ENCODE results near the gene PDLIM3.
"Not testable (repeated sequence)": the region's sequence is repeated elsewhere in the genome, so short reads cannot be mapped to it uniquely, and the experiment has no call there.

The PDLIM3 gene

GRCh38 chr4:185520119-185520518 is 15.2 kb downstream of the PDLIM3 start:
- DNase-seq (ENCODE audit: insufficient read length, low spot score), result no peak
- no peak for TF ChIP-seq POLR2A (IDR thresholded peaks at IDR 0.05; ENCODE audit: low read depth, low read length)
- FAIRE-seq, result no peak

- no peak for FAIRE-seq
- no peak for TF ChIP-seq POLR2A (IDR thresholded peaks at IDR 0.05; ENCODE audit: low read depth, low read length)
- no peak for DNase-seq (ENCODE audit: insufficient read length, low spot score)
Observed at GRCh38 chr4:185518494-185518893, 16.8 kb downstream of the PDLIM3 start.

- no peak for TF ChIP-seq POLR2A (IDR thresholded peaks at IDR 0.05; ENCODE audit: low read depth, low read length)
- no peak for DNase-seq (ENCODE audit: insufficient read length, low spot score)
- FAIRE-seq, result no peak
Observed at GRCh38 chr4:185518069-185518468, 17.2 kb downstream of the PDLIM3 start.

DNA sequence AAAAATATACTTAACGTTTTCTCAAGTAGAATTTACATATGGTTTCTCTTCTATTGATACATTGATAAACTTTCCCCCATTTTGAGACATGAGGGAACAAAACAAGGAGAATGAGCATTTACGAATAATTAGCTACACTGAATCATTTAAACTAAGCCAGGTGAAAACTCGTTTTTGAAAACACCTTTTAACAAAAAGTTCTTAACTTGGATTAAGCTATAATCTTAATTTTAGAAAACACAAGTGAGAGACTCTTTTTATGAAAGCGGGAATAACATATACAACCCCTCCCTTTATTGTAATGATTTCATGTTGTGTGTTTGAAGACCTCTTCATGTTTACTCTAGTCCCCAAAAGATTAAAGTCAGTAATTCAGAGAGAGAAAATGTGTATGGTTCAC is 20.1 kb downstream of the PDLIM3 start:
- no peak for TF ChIP-seq POLR2A (IDR thresholded peaks at IDR 0.05; ENCODE audit: low read depth, low read length)
- FAIRE-seq (no peak), DNase-seq (ENCODE audit: insufficient read length, low spot score) (no peak)

DNA sequence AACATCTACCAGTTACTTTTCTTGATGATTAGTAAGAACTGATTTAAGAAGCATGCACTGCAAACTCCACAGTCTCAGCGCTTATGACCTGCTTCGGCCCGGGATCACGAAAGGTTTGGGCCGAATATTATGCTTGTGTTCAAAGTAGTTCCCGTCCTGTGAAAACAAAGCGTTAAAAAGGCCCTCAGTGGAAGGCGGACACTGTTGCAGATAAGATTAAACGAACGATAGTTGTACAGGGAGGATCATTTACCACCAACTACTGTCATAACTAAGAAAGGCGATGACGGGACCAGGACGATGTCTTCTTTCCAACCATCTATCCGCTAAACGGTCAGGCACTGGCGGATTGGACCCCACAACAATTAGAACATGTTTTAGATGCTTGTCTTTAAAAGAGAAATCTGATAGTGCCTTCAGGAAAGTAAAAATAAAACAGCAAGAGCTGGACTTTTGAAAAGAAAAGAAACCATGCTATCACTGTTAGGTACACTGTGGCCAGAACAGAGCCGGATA is 21.1 kb downstream of the PDLIM3 start:
- DNase-seq (ENCODE audit: insufficient read length, low spot score), result no peak
- FAIRE-seq, result no peak

GRCh38 chr4:185513489-185514181 is 21.7 kb downstream of the PDLIM3 start:
- DNase-seq (ENCODE audit: insufficient read length, low spot score) (no peak), FAIRE-seq (no peak)
- TF ChIP-seq POLR2A (IDR thresholded peaks at IDR 0.05; ENCODE audit: low read depth, low read length), result no peak

More for the DNA sequence above, 21.1 kb downstream of the PDLIM3 start:
- TF ChIP-seq POLR2A (IDR thresholded peaks at IDR 0.05; ENCODE audit: low read depth, low read length), result no peak

DNA sequence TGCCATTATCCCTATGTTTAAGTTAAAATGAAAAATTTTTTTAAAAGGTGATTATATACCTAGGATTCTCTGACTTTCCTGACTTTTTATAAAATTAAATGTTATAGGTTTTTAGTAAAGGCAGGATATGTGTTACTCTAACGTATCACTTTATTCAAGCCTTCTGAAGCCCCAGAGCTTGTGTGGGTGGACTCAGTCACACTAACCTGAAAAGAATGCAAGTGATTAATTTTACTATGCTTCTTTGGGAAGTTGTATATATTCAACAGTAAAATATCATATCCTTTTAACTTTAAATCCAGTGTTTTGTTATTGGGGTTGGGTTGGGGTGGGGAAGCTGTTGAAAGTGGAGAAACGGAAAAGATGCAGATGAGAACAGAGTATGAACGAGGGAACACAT is 22.8 kb downstream of the PDLIM3 start:
- no peak for DNase-seq (ENCODE audit: insufficient read length, low spot score)
- no peak for FAIRE-seq
- no peak for TF ChIP-seq POLR2A (IDR thresholded peaks at IDR 0.05; ENCODE audit: low read depth, low read length)

DNA sequence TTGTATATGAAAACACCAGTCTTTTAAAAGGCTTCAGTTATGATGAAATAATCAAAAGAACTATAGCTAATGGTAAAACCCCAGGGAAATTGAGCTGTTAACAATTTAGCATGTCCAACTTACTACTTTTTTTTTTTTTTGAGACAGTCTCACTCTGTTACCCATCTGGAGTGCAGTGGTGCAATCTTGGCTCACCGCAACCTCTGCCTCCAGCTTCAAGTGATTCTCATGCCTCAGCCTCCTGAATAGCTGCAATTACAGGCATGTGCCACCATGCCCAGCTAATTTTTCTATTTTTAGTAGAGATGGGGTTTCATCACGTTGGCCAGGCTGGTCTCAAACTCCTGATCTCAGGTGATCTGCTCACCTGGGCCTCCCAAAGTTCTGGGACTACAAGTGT is 24.1 kb downstream of the PDLIM3 start:
- FAIRE-seq; DNase-seq (ENCODE audit: insufficient read length, low spot score): not testable (repeated sequence)

GRCh38 chr4:185510806-185511205 is 24.5 kb downstream of the PDLIM3 start:
- DNase-seq (ENCODE audit: insufficient read length, low spot score), result no peak
- TF ChIP-seq POLR2A (IDR thresholded peaks at IDR 0.05; ENCODE audit: low read depth, low read length), result no peak
- FAIRE-seq, result no peak

DNA sequence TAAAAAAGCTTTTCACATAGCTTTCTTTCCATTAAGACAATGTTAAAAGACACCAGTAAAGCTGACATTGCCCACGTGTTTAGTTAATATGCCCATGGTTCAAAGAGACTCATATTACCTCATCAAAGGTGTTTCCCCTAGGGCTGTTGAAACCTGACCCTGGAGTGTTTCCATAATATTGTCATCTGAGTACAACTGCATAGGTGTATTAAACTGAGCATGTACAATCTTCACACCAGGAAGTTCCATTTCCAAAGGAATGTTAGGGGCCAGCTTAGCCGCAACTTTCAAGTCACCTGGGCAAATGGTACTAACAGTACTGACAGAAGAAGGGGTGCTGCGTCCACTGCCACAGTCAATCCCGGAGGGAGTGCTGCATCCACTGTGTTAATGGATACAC is 27.1 kb downstream of the PDLIM3 start:
- FAIRE-seq (no peak), DNase-seq (ENCODE audit: insufficient read length, low spot score) (no peak)
- no peak for TF ChIP-seq POLR2A (IDR thresholded peaks at IDR 0.05; ENCODE audit: low read depth, low read length)

DNA sequence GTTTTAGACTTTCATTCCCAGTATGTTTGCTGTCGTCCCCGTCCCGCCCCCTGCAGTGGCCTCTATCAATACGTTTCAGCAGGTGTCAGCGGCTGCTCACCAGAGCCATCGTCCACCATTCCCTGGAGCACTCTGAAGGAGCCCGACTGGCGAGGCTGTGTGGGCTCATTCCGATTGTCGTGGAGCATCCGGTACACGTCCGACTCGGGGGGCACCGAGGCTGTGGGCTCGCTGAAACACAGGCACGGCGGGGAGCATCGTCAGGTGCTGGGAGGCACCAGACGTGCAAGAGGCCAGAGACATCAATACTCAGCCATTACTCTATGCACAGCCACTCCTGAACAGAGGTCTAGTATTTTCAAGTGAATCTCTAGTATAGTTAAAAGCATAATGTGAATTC is 28.9 kb downstream of the PDLIM3 start:
- DNase-seq (ENCODE audit: insufficient read length, low spot score), result no peak
- no peak for TF ChIP-seq POLR2A (IDR thresholded peaks at IDR 0.05; ENCODE audit: low read depth, low read length)
- FAIRE-seq, result no peak

- FAIRE-seq (no peak), DNase-seq (ENCODE audit: insufficient read length, low spot score) (no peak)
- TF ChIP-seq POLR2A (IDR thresholded peaks at IDR 0.05; ENCODE audit: low read depth, low read length), result no peak
Observed at GRCh38 chr4:185504098-185505047, 30.9 kb downstream of the PDLIM3 start.

DNA sequence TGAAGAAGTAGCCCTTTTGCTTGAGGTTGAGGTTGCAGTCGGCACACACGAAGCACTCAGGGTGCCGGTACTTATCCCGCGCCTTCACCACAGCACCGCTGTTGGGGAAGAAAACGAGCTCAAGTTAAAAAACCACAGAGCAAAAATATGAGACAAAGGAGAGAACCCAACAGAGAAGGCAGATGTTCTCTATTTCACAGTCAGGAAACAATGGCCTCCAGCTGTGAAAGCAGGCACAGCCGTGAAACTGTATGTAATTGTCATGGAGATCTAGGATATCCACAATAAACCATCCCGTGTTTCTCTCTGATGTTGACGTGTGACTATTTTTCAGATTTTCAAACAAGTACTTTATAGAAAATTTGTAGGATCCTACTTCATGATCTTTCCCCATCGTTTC is 32.9 kb downstream of the PDLIM3 start:
- no peak for FAIRE-seq
- no peak for DNase-seq (ENCODE audit: insufficient read length, low spot score)
- no peak for TF ChIP-seq POLR2A (IDR thresholded peaks at IDR 0.05; ENCODE audit: low read depth, low read length)

- no peak for TF ChIP-seq POLR2A (IDR thresholded peaks at IDR 0.05; ENCODE audit: low read depth, low read length)
- FAIRE-seq (no peak), DNase-seq (ENCODE audit: insufficient read length, low spot score) (no peak)
Observed at GRCh38 chr4:185500576-185500975, 34.7 kb downstream of the PDLIM3 start.

Data from H54 (cell line).